ENCODE data around the gene U2AF1L4.
A peak's percentile ranks its signal among the peaks of the same experiment; 100 is the strongest.

DNA sequence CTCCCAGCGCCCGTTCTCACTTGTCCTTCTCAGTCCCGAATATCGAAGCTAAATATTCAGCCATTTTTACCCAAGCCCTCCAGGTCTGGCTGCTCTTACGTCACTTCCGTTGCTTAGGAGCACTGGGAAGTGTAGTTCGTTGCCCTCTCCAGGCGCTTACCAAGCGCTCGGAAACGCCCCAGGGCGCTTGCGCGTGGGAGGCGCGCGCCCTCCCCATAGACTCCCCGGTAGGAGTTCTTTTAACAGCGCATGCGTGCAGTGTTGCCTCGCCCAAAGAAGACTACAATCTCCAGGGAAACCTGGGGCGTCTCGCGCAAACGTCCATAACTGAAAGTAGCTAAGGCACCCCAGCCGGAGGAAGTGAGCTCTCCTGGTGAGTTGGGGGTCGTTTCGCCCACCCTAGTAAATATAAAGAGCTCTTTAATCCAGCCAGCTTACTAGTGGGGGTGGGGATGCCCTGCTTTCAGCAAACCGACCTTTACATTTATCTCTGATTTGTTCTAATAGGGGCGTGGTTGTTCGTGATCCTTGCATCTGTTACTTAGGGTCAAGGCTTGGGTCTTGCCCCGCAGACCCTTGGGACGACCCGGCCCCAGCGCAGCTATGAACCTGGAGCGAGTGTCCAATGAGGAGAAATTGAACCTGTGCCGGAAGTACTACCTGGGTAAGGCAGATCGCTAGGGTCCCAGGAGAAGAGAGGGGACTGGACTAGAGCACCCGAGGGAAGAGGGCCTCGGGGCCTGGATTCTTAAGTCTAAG lies at the start of gene U2AF1L4, which contains the start of gene PSENEN:
- TF ChIP-seq, protein P1, sequence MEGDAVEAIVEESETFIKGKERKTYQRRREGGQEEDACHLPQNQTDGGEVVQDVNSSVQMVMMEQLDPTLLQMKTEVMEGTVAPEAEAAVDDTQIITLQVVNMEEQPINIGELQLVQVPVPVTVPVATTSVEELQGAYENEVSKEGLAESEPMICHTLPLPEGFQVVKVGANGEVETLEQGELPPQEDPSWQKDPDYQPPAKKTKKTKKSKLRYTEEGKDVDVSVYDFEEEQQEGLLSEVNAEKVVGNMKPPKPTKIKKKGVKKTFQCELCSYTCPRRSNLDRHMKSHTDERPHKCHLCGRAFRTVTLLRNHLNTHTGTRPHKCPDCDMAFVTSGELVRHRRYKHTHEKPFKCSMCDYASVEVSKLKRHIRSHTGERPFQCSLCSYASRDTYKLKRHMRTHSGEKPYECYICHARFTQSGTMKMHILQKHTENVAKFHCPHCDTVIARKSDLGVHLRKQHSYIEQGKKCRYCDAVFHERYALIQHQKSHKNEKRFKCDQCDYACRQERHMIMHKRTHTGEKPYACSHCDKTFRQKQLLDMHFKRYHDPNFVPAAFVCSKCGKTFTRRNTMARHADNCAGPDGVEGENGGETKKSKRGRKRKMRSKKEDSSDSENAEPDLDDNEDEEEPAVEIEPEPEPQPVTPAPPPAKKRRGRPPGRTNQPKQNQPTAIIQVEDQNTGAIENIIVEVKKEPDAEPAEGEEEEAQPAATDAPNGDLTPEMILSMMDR (IDR thresholded peaks at IDR 0.05; ENCODE audit: extremely low read depth in 1 of 2, insufficient read depth in 1 of 2, low read depth in 1 of 2, low read length in 2 of 2) = no peak
- peak; percentile 55 for TF ChIP-seq POLR2AphosphoS5 (IDR thresholded peaks at IDR 0.05; ENCODE audit: insufficient read depth, low read depth, low read length)
- no peak for TF ChIP-seq EZH2 (IDR thresholded peaks at IDR 0.05; ENCODE audit: borderline replicate concordance, low read depth, low read length, severe bottlenecking)
- no peak for TF ChIP-seq JUN (IDR thresholded peaks at IDR 0.05; ENCODE audit: borderline replicate concordance, insufficient read depth, insufficient read length, low read depth)
- TF ChIP-seq, protein P2, sequence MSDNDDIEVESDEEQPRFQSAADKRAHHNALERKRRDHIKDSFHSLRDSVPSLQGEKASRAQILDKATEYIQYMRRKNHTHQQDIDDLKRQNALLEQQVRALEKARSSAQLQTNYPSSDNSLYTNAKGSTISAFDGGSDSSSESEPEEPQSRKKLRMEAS (IDR thresholded peaks at IDR 0.05; ENCODE audit: insufficient read depth, insufficient read length) = no peak
- TF ChIP-seq POLR2A (IDR thresholded peaks at IDR 0.05; ENCODE audit: low read depth, low read length) = no peak
- no peak for TF ChIP-seq FOS (IDR thresholded peaks at IDR 0.05; ENCODE audit: borderline replicate concordance, insufficient read depth, low read length)
